ENCODE data around the gene SEL1L2. TPM values are rescaled to one million over a fixed set of nuclear protein-coding genes. Genes with fewer than 3 reads are reported as not detected.

SEL1L2 gene
- total and polyA plus RNA-seq, 4 donors = not detected

DNA sequence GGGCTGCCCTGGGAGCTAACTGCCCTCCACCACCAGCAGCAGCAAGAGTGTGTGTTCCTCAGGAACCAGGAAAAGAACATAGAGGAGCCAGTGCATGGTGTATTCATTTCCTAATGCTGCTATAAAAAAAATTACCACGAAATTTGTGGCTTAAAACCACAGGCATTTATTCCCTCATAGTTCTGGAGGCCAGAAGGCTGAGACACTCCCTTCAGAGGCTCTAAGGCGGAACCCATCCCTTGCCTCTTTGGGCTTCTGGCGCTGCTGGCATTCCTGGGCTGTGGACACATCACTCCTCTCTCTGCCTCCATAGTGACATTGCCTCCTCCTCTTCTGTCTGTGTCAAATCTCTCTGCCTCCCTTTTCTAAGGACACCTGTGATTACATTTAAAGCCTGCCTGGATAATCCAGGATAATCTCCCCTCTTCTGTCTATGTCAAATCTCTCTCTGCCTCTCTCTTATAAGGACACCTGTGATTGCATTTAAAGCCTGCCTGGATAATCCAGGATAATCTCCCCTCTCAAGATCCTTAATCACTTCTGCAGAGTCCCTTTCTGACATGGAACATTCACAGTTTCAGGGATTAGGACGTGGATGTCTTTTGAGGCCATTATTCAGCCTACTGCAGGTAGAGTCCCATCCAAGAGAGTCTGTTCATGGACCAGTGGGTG, 150.9 kb downstream of the SEL1L2 start:
- Histone ChIP-seq H3K27me3 (ENCODE audit: control insufficient read depth in 3 of 3, insufficient read depth in 3 of 3, low read length in 2 of 3) (peaks cover 0 to 5% (median 0%) of the 10 kb centered on the region in 3 donors), H3K9me3 (ENCODE audit: control insufficient read depth in 4 of 4, insufficient read depth in 3 of 4, low read length in 3 of 4) (no peaks in the 10 kb centered on the region), H3K4me1 (ENCODE audit: control insufficient read depth in 5 of 5, insufficient read depth in 5 of 5, low read length in 5 of 5) (no peaks in the 10 kb centered on the region), H3K27ac (ENCODE audit: low read depth in 1 of 2, low read length in 1 of 2) (no peak overlapping the region), H3K4me3 (no peak overlapping the region), H3K9ac (ENCODE audit: insufficient read depth in 1 of 2, low read length in 2 of 2) (no peak overlapping the region), H3K36me3 (ENCODE audit: control insufficient read depth in 4 of 4, insufficient read depth in 4 of 4, low read length in 4 of 4) (no peaks in the 10 kb centered on the region)
- WGBS, 2 donors = 68 to 70% methylated on average over 4 of the region's 4 CpGs
- ATAC-seq (ENCODE audit: insufficient read depth, low FRiP score) (no peak), DNase-seq (no peak)
- no peak for TF ChIP-seq CTCF (IDR thresholded peaks at IDR 0.05; ENCODE audit: control extremely low read depth, extremely low read depth)

DNA sequence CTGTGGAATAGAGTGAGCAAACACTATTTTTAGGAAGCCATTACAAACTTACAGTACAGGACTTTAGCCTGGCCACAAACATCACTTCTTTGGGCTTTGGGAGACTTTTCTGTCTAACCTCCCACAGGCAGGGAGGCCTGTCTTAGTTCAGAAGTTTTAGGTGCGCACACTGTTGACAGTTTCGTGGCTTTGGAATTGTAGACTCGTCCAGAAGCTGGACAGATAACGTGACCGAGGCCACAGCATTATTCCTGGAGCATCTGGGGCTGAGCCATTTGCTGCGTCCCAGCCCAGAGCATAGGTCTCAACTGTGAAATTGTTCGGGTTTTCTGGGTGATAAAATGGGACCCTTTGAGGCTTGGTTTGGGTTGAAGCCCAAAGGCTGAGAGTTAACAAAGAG, 151.8 kb downstream of the SEL1L2 start:
- no peak for TF ChIP-seq CTCF (IDR thresholded peaks at IDR 0.05; ENCODE audit: control extremely low read depth, extremely low read depth)
- 84 to 93% methylated on average over 7 of the region's 7 CpGs for WGBS, 2 donors
- Histone ChIP-seq H3K27me3 (ENCODE audit: control insufficient read depth in 3 of 3, insufficient read depth in 3 of 3, low read length in 2 of 3) (peaks cover 0 to 5% (median 0%) of the 10 kb centered on the region in 3 donors), H3K4me1 (ENCODE audit: control insufficient read depth in 5 of 5, insufficient read depth in 5 of 5, low read length in 5 of 5) (no peaks in the 10 kb centered on the region), H3K9me3 (ENCODE audit: control insufficient read depth in 4 of 4, insufficient read depth in 3 of 4, low read length in 3 of 4) (no peaks in the 10 kb centered on the region), H3K36me3 (ENCODE audit: control insufficient read depth in 4 of 4, insufficient read depth in 4 of 4, low read length in 4 of 4) (no peaks in the 10 kb centered on the region), H3K4me3 (no peak overlapping the region), H3K9ac (ENCODE audit: insufficient read depth in 1 of 2, low read length in 2 of 2) (no peak overlapping the region), H3K27ac (ENCODE audit: low read depth in 1 of 2, low read length in 1 of 2) (no peak overlapping the region)
- DNase-seq = no peak
- no peak for ATAC-seq (ENCODE audit: insufficient read depth, low FRiP score)

- H3K36me3 ChIP-seq (ENCODE audit: control insufficient read depth in 4 of 4, insufficient read depth in 4 of 4, low read length in 4 of 4) = no peaks in the 10 kb centered on the region
- H3K9ac ChIP-seq (ENCODE audit: insufficient read depth in 1 of 2, low read length in 2 of 2) = no peak overlapping the region
- 81 to 83% methylated on average over 3 of the region's 3 CpGs for WGBS, 2 donors
- no peak for TF ChIP-seq CTCF (IDR thresholded peaks at IDR 0.05; ENCODE audit: control extremely low read depth, extremely low read depth)
- no peak for ATAC-seq (ENCODE audit: insufficient read depth, low FRiP score)
- no peaks in the 10 kb centered on the region for H3K9me3 ChIP-seq (ENCODE audit: control insufficient read depth in 4 of 4, insufficient read depth in 3 of 4, low read length in 3 of 4)
- no peak for DNase-seq
- H3K27me3 ChIP-seq (ENCODE audit: control insufficient read depth in 3 of 3, insufficient read depth in 3 of 3, low read length in 2 of 3) = peaks cover 0 to 4% (median 0%) of the 10 kb centered on the region in 3 donors
- H3K27ac ChIP-seq (ENCODE audit: low read depth in 1 of 2, low read length in 1 of 2) = no peak overlapping the region
- H3K4me1 ChIP-seq (ENCODE audit: control insufficient read depth in 5 of 5, insufficient read depth in 5 of 5, low read length in 5 of 5) = no peaks in the 10 kb centered on the region
- H3K4me3 ChIP-seq = no peak overlapping the region
Measured at GRCh38 chr20:13831476-13831875, 158.9 kb downstream of the SEL1L2 start.

DNA sequence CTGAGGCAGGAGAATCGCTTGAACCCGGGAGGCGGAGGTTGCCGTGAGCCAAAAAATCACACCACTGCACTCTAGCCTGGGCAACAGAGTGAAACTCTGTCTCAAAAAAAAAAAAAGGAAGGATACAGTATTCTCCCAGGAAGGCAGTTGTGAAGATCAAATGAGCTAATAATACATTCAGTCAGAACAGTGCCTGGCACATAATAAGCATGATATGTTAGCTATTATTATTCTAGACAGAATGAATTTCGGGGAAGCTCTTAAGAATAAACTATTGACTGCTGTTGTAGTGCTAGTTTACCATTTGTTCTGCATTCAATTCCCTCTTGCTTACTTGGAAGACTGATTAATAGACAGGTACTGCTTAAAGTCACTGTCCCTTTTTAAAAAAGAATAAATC, 164.9 kb downstream of the SEL1L2 start:
- H3K27me3 ChIP-seq (ENCODE audit: control insufficient read depth in 3 of 3, insufficient read depth in 3 of 3, low read length in 2 of 3) = no peaks in the 10 kb centered on the region
- no peak for DNase-seq
- H3K4me1 ChIP-seq (ENCODE audit: control insufficient read depth in 5 of 5, insufficient read depth in 5 of 5, low read length in 5 of 5) = no peaks in the 10 kb centered on the region
- H3K4me3 ChIP-seq = no peak overlapping the region
- no peaks in the 10 kb centered on the region for H3K9me3 ChIP-seq (ENCODE audit: control insufficient read depth in 4 of 4, insufficient read depth in 3 of 4, low read length in 3 of 4)
- no peak overlapping the region for H3K9ac ChIP-seq (ENCODE audit: insufficient read depth in 1 of 2, low read length in 2 of 2)
- no peaks in the 10 kb centered on the region for H3K36me3 ChIP-seq (ENCODE audit: control insufficient read depth in 4 of 4, insufficient read depth in 4 of 4, low read length in 4 of 4)
- no peak overlapping the region for H3K27ac ChIP-seq (ENCODE audit: low read depth in 1 of 2, low read length in 1 of 2)
- no peak for TF ChIP-seq CTCF (IDR thresholded peaks at IDR 0.05; ENCODE audit: control extremely low read depth, extremely low read depth)
- 83 to 88% methylated on average over 4 of the region's 5 CpGs for WGBS, 2 donors
- ATAC-seq (ENCODE audit: insufficient read depth, low FRiP score) = no peak
